Measurements from ENCODE around the gene PRKCG.

PRKCG gene

DNA sequence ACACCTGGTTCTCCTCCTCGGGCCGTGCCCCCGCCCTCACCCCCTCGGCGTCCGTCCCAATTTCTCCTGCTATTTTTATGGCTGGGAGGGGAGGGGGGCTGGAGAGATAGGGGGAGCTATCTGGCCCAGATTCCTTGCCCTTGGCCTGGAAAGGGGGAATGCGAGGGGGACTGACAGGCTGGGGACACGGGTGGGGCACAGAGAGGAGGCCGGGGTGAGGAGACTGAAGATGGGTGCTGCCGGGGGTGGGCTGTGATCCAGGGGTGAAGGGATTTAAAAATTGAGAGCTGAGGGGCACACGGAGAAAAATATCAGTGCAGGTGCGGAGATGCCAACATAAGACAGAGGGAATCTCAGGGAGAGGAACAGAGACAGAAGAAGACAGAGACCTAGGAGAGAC is 2.3 kb downstream of the PRKCG start:
- no peak overlapping the region for H2BK15ac ChIP-seq (ENCODE audit: low read length)
- H3K27ac ChIP-seq (replicated peaks; ENCODE audit: low read length): no peak overlapping the region
- no peak overlapping the region for H2AK5ac ChIP-seq (ENCODE audit: low read depth, low read length)
- H4K91ac ChIP-seq (ENCODE audit: low read depth, low read length, poor library complexity): no peak overlapping the region
- H2BK5ac ChIP-seq (ENCODE audit: low read length): no peak overlapping the region
- H3K27me3 ChIP-seq (ENCODE audit: control insufficient read depth in 3 of 3, insufficient read depth in 3 of 3, low read depth in 1 of 3, low read length in 3 of 3): peaks cover 0 to 16% (median 3%) of the 10 kb centered on the region in 3 experiments
- no peak overlapping the region for H2BK120ac ChIP-seq (ENCODE audit: low read depth, low read length)
- no peak overlapping the region for H3K9ac ChIP-seq (ENCODE audit: low read depth, low read length, poor library complexity)
- H3K14ac ChIP-seq (ENCODE audit: low read length): no peak overlapping the region
- H3K4ac ChIP-seq (ENCODE audit: low read length): no peak overlapping the region
- H2AFZ ChIP-seq (ENCODE audit: low read length): peak overlapping the region; percentile 47
- no peak overlapping the region for H3K18ac ChIP-seq (ENCODE audit: low read length)
- H3K36me3 ChIP-seq (replicated peaks in 1 of 2; ENCODE audit: control insufficient read depth in 2 of 2, insufficient read depth in 2 of 2, low read length in 2 of 2): no peaks in the 10 kb centered on the region
- H3K4me1 ChIP-seq (ENCODE audit: control insufficient read depth in 2 of 2, insufficient read depth in 1 of 2, low read depth in 1 of 2, low read length in 2 of 2): peaks cover 26 to 33% of the 10 kb centered on the region in 2 donors
- no peaks in the 10 kb centered on the region for H3K79me1 ChIP-seq (ENCODE audit: low read depth, low read length)
- H4K8ac ChIP-seq (ENCODE audit: low read depth, low read length): no peak overlapping the region
- no peaks in the 10 kb centered on the region for H3K9me3 ChIP-seq (replicated peaks in 1 of 2; ENCODE audit: control insufficient read depth in 2 of 2, insufficient read depth in 1 of 2, low read depth in 1 of 2, low read length in 2 of 2)
- DNase-seq (ENCODE audit: low spot score): no peak
- no CpG with 5 or more reads among the region's 12 CpGs for WGBS, 2 donors (ENCODE audit: extremely low coverage in 2 of 2, insufficient read length in 2 of 2, insufficient replicate concordance in 1 of 2)
- no peak overlapping the region for H2BK12ac ChIP-seq (ENCODE audit: low read length)
- H3K4me2 ChIP-seq (ENCODE audit: insufficient read depth, low read length, poor library complexity, severe bottlenecking): no peak overlapping the region
- peak overlapping the region in 1 of 2 donors; percentile 12 for H3K4me3 ChIP-seq (ENCODE audit: low read length in 2 of 2)
- no peak overlapping the region for H3K23ac ChIP-seq (ENCODE audit: low read depth, low read length, poor library complexity)

DNA sequence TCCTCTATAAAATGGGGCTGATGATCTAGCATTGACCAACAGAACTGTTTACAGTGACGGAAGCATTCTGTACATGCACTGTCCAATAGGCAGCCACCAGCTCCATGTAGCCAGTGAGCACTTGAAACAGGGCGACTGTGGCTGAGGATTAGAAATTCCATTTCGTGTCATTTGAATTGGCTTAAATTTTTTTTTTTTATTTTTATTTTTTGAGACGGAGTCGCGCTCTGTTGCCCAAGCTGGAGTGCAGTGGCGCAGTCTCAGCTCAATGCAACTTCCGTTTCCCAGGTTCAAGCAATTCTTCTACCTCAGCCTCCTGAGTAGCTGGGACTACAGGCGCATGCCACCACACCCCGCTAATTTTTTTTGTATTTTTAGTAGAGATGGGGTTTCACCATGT is 3.0 kb downstream of the PRKCG start:
- Histone ChIP-seq H3K14ac (ENCODE audit: low read length) (no peak overlapping the region), H3K18ac (ENCODE audit: low read length) (no peak overlapping the region), H3K9ac (ENCODE audit: low read depth, low read length, poor library complexity) (no peak overlapping the region), H2AFZ (ENCODE audit: low read length) (no peak overlapping the region), H3K27ac (replicated peaks; ENCODE audit: low read length) (no peak overlapping the region), H3K4ac (ENCODE audit: low read length) (no peak overlapping the region), H4K91ac (ENCODE audit: low read depth, low read length, poor library complexity) (no peak overlapping the region), H3K79me1 (ENCODE audit: low read depth, low read length) (no peaks in the 10 kb centered on the region), H2BK5ac (ENCODE audit: low read length) (no peak overlapping the region), H2BK12ac (ENCODE audit: low read length) (no peak overlapping the region), H3K4me1 (ENCODE audit: control insufficient read depth in 2 of 2, insufficient read depth in 1 of 2, low read depth in 1 of 2, low read length in 2 of 2) (peaks cover 26 to 36% of the 10 kb centered on the region in 2 donors), H4K8ac (ENCODE audit: low read depth, low read length) (no peak overlapping the region), H2BK120ac (ENCODE audit: low read depth, low read length) (no peak overlapping the region), H3K4me3 (ENCODE audit: low read length in 2 of 2) (no peak overlapping the region), H3K23ac (ENCODE audit: low read depth, low read length, poor library complexity) (no peak overlapping the region), H3K4me2 (ENCODE audit: insufficient read depth, low read length, poor library complexity, severe bottlenecking) (no peak overlapping the region), H3K36me3 (replicated peaks in 1 of 2; ENCODE audit: control insufficient read depth in 2 of 2, insufficient read depth in 2 of 2, low read length in 2 of 2) (no peaks in the 10 kb centered on the region), H3K9me3 (replicated peaks in 1 of 2; ENCODE audit: control insufficient read depth in 2 of 2, insufficient read depth in 1 of 2, low read depth in 1 of 2, low read length in 2 of 2) (no peaks in the 10 kb centered on the region), H2BK15ac (ENCODE audit: low read length) (no peak overlapping the region), H2AK5ac (ENCODE audit: low read depth, low read length) (no peak overlapping the region), H3K27me3 (ENCODE audit: control insufficient read depth in 3 of 3, insufficient read depth in 3 of 3, low read depth in 1 of 3, low read length in 3 of 3) (peaks cover 0 to 16% (median 3%) of the 10 kb centered on the region in 3 experiments)
- DNase-seq (ENCODE audit: low spot score): no peak
- WGBS, 2 donors (ENCODE audit: extremely low coverage in 2 of 2, insufficient read length in 2 of 2, insufficient replicate concordance in 1 of 2): no CpG with 5 or more reads among the region's 10 CpGs

DNA sequence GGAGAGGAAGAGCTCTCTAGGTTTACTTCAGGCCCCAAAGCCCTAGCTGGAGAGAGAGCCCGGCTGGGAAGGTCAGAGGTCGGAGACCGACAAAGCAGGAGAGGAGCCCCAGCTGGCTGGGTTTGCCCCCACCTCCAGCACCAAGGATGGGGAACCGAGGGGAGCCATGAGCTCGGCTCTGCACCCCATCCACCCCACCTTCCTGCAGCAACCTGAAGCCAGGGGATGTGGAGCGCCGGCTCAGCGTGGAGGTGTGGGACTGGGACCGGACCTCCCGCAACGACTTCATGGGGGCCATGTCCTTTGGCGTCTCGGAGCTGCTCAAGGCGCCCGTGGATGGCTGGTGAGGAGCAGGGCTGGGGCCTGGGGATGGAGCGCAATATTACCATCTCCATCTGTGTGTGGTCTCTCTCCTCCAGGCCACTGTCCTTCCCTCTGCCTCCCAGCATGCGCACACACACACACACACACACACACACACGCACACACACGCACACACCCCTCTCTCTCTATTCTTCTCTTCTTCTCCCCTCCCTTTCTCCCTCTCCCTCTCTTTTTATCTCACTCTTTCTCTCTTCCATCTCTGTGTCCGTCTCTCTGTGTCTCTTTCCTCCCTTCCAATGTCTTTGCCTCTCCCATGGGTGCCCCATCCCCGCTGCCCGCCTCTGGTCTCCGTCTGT is 10.4 kb downstream of the PRKCG start:
- H3K27me3 ChIP-seq (ENCODE audit: control insufficient read depth in 3 of 3, insufficient read depth in 3 of 3, low read depth in 1 of 3, low read length in 3 of 3): peaks cover 0 to 2% (median 0%) of the 10 kb centered on the region in 3 experiments
- no peak overlapping the region for H3K4ac ChIP-seq (ENCODE audit: low read length)
- no peak overlapping the region for H4K91ac ChIP-seq (ENCODE audit: low read depth, low read length, poor library complexity)
- H3K9me3 ChIP-seq (replicated peaks in 1 of 2; ENCODE audit: control insufficient read depth in 2 of 2, insufficient read depth in 1 of 2, low read depth in 1 of 2, low read length in 2 of 2): no peaks in the 10 kb centered on the region
- H2AK5ac ChIP-seq (ENCODE audit: low read depth, low read length): peak overlapping the region; percentile 49
- H3K18ac ChIP-seq (ENCODE audit: low read length): peak overlapping the region; percentile 46
- H3K4me3 ChIP-seq (ENCODE audit: low read length in 2 of 2): no peak overlapping the region
- peak overlapping the region; percentile 10 for H3K14ac ChIP-seq (ENCODE audit: low read length)
- H2BK12ac ChIP-seq (ENCODE audit: low read length): peak overlapping the region; percentile 18
- no CpG with 5 or more reads among the region's 23 CpGs for WGBS, 2 donors (ENCODE audit: extremely low coverage in 2 of 2, insufficient read length in 2 of 2, insufficient replicate concordance in 1 of 2)
- no peak overlapping the region for H3K4me2 ChIP-seq (ENCODE audit: insufficient read depth, low read length, poor library complexity, severe bottlenecking)
- no peak overlapping the region for H3K23ac ChIP-seq (ENCODE audit: low read depth, low read length, poor library complexity)
- peak overlapping the region; percentile 39 for H2BK5ac ChIP-seq (ENCODE audit: low read length)
- peak overlapping the region; percentile 8 for H2AFZ ChIP-seq (ENCODE audit: low read length)
- no peaks in the 10 kb centered on the region for H3K36me3 ChIP-seq (replicated peaks in 1 of 2; ENCODE audit: control insufficient read depth in 2 of 2, insufficient read depth in 2 of 2, low read length in 2 of 2)
- DNase-seq (ENCODE audit: low spot score): no peak
- peaks cover 16 to 22% of the 10 kb centered on the region in 2 donors for H3K4me1 ChIP-seq (ENCODE audit: control insufficient read depth in 2 of 2, insufficient read depth in 1 of 2, low read depth in 1 of 2, low read length in 2 of 2)
- H2BK15ac ChIP-seq (ENCODE audit: low read length): peak overlapping the region; percentile 2
- no peaks in the 10 kb centered on the region for H3K79me1 ChIP-seq (ENCODE audit: low read depth, low read length)
- H3K27ac ChIP-seq (replicated peaks; ENCODE audit: low read length): no peak overlapping the region
- H4K8ac ChIP-seq (ENCODE audit: low read depth, low read length): no peak overlapping the region
- H2BK120ac ChIP-seq (ENCODE audit: low read depth, low read length): no peak overlapping the region
- H3K9ac ChIP-seq (ENCODE audit: low read depth, low read length, poor library complexity): no peak overlapping the region

DNA sequence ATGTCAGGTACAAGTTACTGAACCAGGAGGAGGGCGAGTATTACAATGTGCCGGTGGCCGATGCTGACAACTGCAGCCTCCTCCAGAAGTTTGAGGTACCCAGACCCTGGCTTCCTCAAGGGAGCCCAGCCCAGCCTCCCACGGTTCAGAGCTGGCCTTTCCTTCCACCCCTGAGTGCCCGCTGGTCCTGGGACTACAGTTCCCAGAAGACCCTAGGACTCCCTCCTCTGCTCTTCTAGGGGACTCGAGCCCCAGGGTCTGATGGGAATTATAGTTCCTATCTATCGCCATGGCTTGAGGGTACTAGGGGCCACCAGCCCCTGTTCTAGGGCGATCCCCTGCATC is 11.0 kb downstream of the PRKCG start:
- H3K36me3 ChIP-seq (replicated peaks in 1 of 2; ENCODE audit: control insufficient read depth in 2 of 2, insufficient read depth in 2 of 2, low read length in 2 of 2): no peaks in the 10 kb centered on the region
- H3K4me1 ChIP-seq (ENCODE audit: control insufficient read depth in 2 of 2, insufficient read depth in 1 of 2, low read depth in 1 of 2, low read length in 2 of 2): peaks cover 16 to 19% of the 10 kb centered on the region in 2 donors
- no peak overlapping the region for H3K14ac ChIP-seq (ENCODE audit: low read length)
- H2BK15ac ChIP-seq (ENCODE audit: low read length): no peak overlapping the region
- H3K9me3 ChIP-seq (replicated peaks in 1 of 2; ENCODE audit: control insufficient read depth in 2 of 2, insufficient read depth in 1 of 2, low read depth in 1 of 2, low read length in 2 of 2): no peaks in the 10 kb centered on the region
- H3K4me3 ChIP-seq (ENCODE audit: low read length in 2 of 2): no peak overlapping the region
- H3K79me1 ChIP-seq (ENCODE audit: low read depth, low read length): no peaks in the 10 kb centered on the region
- no peak for DNase-seq (ENCODE audit: low spot score)
- no peak overlapping the region for H3K9ac ChIP-seq (ENCODE audit: low read depth, low read length, poor library complexity)
- H4K8ac ChIP-seq (ENCODE audit: low read depth, low read length): no peak overlapping the region
- H3K27ac ChIP-seq (replicated peaks; ENCODE audit: low read length): no peak overlapping the region
- no CpG with 5 or more reads among the region's 8 CpGs for WGBS, 2 donors (ENCODE audit: extremely low coverage in 2 of 2, insufficient read length in 2 of 2, insufficient replicate concordance in 1 of 2)
- no peak overlapping the region for H2BK12ac ChIP-seq (ENCODE audit: low read length)
- peaks cover 0 to 5% (median 0%) of the 10 kb centered on the region in 3 experiments for H3K27me3 ChIP-seq (ENCODE audit: control insufficient read depth in 3 of 3, insufficient read depth in 3 of 3, low read depth in 1 of 3, low read length in 3 of 3)
- no peak overlapping the region for H2BK5ac ChIP-seq (ENCODE audit: low read length)
- H2BK120ac ChIP-seq (ENCODE audit: low read depth, low read length): no peak overlapping the region
- peak overlapping the region; percentile 8 for H2AFZ ChIP-seq (ENCODE audit: low read length)
- no peak overlapping the region for H2AK5ac ChIP-seq (ENCODE audit: low read depth, low read length)
- H4K91ac ChIP-seq (ENCODE audit: low read depth, low read length, poor library complexity): no peak overlapping the region
- H3K23ac ChIP-seq (ENCODE audit: low read depth, low read length, poor library complexity): no peak overlapping the region
- no peak overlapping the region for H3K4ac ChIP-seq (ENCODE audit: low read length)
- no peak overlapping the region for H3K4me2 ChIP-seq (ENCODE audit: insufficient read depth, low read length, poor library complexity, severe bottlenecking)
- H3K18ac ChIP-seq (ENCODE audit: low read length): no peak overlapping the region

All from neuronal stem cell (in vitro differentiated cells).